ENCODE data around the gene TOX4. TPM values are rescaled to one million over a fixed set of nuclear protein-coding genes. Genes with fewer than 3 reads are reported as not detected.

The TOX4 gene
- total RNA-seq, 1 donor from 2014 or later: 67.4 TPM

- Histone ChIP-seq H3K36me3 (ENCODE audit: control insufficient read depth, insufficient read depth, low read length) (peaks cover 1% of the 10 kb centered on the region), H3K27me3 (ENCODE audit: control insufficient read depth, insufficient read depth, low read length) (no peaks in the 10 kb centered on the region), H3K4me3 (ENCODE audit: low read depth, low read length) (no peak overlapping the region)
- TF ChIP-seq, protein P1, sequence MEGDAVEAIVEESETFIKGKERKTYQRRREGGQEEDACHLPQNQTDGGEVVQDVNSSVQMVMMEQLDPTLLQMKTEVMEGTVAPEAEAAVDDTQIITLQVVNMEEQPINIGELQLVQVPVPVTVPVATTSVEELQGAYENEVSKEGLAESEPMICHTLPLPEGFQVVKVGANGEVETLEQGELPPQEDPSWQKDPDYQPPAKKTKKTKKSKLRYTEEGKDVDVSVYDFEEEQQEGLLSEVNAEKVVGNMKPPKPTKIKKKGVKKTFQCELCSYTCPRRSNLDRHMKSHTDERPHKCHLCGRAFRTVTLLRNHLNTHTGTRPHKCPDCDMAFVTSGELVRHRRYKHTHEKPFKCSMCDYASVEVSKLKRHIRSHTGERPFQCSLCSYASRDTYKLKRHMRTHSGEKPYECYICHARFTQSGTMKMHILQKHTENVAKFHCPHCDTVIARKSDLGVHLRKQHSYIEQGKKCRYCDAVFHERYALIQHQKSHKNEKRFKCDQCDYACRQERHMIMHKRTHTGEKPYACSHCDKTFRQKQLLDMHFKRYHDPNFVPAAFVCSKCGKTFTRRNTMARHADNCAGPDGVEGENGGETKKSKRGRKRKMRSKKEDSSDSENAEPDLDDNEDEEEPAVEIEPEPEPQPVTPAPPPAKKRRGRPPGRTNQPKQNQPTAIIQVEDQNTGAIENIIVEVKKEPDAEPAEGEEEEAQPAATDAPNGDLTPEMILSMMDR (IDR thresholded peaks at IDR 0.05; ENCODE audit: insufficient read depth, low read length, poor library complexity, severe bottlenecking): no peak
- DNase-seq (ENCODE audit: low read depth): no peak
Measured at GRCh38 chr14:21520767-21521166, 43.8 kb downstream of the TOX4 start.

- Histone ChIP-seq H3K36me3 (ENCODE audit: control insufficient read depth, insufficient read depth, low read length) (peaks cover 1% of the 10 kb centered on the region), H3K27me3 (ENCODE audit: control insufficient read depth, insufficient read depth, low read length) (no peaks in the 10 kb centered on the region), H3K4me3 (ENCODE audit: low read depth, low read length) (no peak overlapping the region)
- TF ChIP-seq, protein P1 (IDR thresholded peaks at IDR 0.05; ENCODE audit: insufficient read depth, low read length, poor library complexity, severe bottlenecking): no peak
- no peak for DNase-seq (ENCODE audit: low read depth)
Measured at GRCh38 chr14:21521501-21521900, 44.5 kb downstream of the TOX4 start.

DNA sequence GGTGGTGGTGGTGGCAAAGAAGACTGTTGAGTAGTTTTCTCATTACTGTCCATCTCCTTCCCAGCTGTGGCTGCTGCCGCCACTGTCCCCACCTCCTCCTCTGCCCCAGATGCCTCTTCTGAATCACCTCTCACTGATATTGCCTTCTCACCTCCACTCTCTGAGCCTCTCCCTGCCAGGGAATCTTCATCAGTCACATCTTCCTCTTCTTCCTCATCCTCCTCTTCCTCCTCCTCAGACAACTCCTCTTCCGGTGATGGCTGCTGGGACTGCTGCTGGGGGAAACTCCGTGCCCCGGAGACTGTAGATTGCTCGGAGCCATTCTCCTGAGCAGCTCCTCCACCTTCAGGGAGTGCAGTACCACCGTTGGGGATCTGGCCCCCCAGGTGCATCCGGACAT, 46.2 kb downstream of the TOX4 start:
- no peaks in the 10 kb centered on the region for H3K27me3 ChIP-seq (ENCODE audit: control insufficient read depth, insufficient read depth, low read length)
- no peak overlapping the region for H3K4me3 ChIP-seq (ENCODE audit: low read depth, low read length)
- no peak for DNase-seq (ENCODE audit: low read depth)
- TF ChIP-seq, protein P1 (IDR thresholded peaks at IDR 0.05; ENCODE audit: insufficient read depth, low read length, poor library complexity, severe bottlenecking): no peak
- peaks cover 1% of the 10 kb centered on the region for H3K36me3 ChIP-seq (ENCODE audit: control insufficient read depth, insufficient read depth, low read length)

- no peaks in the 10 kb centered on the region for H3K27me3 ChIP-seq (ENCODE audit: control insufficient read depth, insufficient read depth, low read length)
- TF ChIP-seq, protein P1 (IDR thresholded peaks at IDR 0.05; ENCODE audit: insufficient read depth, low read length, poor library complexity, severe bottlenecking): no peak
- DNase-seq (ENCODE audit: low read depth): no peak
- H3K4me3 ChIP-seq (ENCODE audit: low read depth, low read length): peak overlapping the region; percentile 90
- peaks cover 1% of the 10 kb centered on the region for H3K36me3 ChIP-seq (ENCODE audit: control insufficient read depth, insufficient read depth, low read length)
Measured at GRCh38 chr14:21524575-21525490, 47.8 kb downstream of the TOX4 start.

GRCh38 chr14:21525571-21525961, 48.6 kb downstream of the TOX4 start:
- TF ChIP-seq, protein P1 (IDR thresholded peaks at IDR 0.05; ENCODE audit: insufficient read depth, low read length, poor library complexity, severe bottlenecking): no peak
- no peaks in the 10 kb centered on the region for H3K27me3 ChIP-seq (ENCODE audit: control insufficient read depth, insufficient read depth, low read length)
- H3K4me3 ChIP-seq (ENCODE audit: low read depth, low read length): peak overlapping the region; percentile 90
- H3K36me3 ChIP-seq (ENCODE audit: control insufficient read depth, insufficient read depth, low read length): peaks cover 1% of the 10 kb centered on the region
- DNase-seq (ENCODE audit: low read depth): no peak
